GM23248 (cell line): Measurements from ENCODE around the gene LRMDA.

Source experiments
- EZH2 ChIP-seq: fragments of 200-600 bp; sonication (generic); IDR thresholded peaks from 2 replicates; pipeline ENCODE4 v1.6.1; 2018; ENCODE audit warnings: antibody characterized with exemption, mild to moderate bottlenecking; ENCODE audit not compliant: insufficient read depth, poor library complexity, severe bottlenecking
- EZH2phosphoT487 ChIP-seq: fragments of 200-600 bp; sonication (generic); IDR thresholded peaks from 2 replicates; pipeline ENCODE4 v1.6.1; 2018; ENCODE audit warnings: antibody characterized with exemption, moderate library complexity, mild to moderate bottlenecking, low read depth; ENCODE audit not compliant: insufficient read depth

DNA sequence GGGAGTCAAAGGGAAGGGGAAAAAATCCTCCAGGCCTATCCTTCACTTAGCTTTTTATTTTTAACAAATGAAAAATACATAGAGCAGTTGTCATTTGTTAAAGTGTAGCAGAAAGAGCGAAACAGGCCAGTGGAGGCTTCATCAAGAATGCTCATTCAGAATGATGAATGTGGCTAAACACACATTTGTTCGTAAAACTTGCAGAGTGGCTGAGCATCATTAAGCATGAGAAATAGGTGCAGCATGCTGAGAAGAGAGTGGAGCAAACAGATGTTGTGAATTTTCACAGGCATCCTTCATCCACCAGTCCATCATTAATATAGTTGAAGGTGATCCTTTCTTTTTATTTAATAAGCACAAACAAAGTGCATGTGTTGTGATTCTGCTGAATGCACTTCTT is 407.6 kb downstream of the LRMDA start:
- no peak for TF ChIP-seq EZH2phosphoT487
- no peak for TF ChIP-seq EZH2
